H9 (cell line): ENCODE results near the gene OR51A4. TPM values are rescaled to one million over a fixed set of nuclear protein-coding genes. Genes with fewer than 3 reads are reported as not detected.

Experiments used
- DNase-seq: peaks from one replicate; pipeline ENCODE4 v3.0.0-alpha.2; 2017
- H2AFZ ChIP-seq: one replicate; pipeline ENCODE4 v1.6.1; 2013; ENCODE audit warnings: mild to moderate bottlenecking, low read length, control low read depth, moderate library complexity
- H2AK5ac ChIP-seq: 2 replicates; pipeline ENCODE4 v1.6.1; 2013; ENCODE audit warnings: low read length, control low read depth, mixed read lengths; ENCODE audit not compliant: insufficient read length
- H2BK120ac ChIP-seq: one replicate; pipeline ENCODE4 v1.6.1; 2013; ENCODE audit warnings: low read depth, mild to moderate bottlenecking, low read length, control low read depth, inconsistent platforms; ENCODE audit not compliant: poor library complexity, severe bottlenecking
- H2BK12ac ChIP-seq: 2 replicates; pipeline ENCODE4 v1.6.1; 2013; ENCODE audit warnings: low read length, control low read depth, mixed read lengths, low read depth; ENCODE audit not compliant: insufficient read length
- H2BK15ac ChIP-seq: 2 replicates; pipeline ENCODE4 v1.6.1; 2013; ENCODE audit warnings: low read depth, low read length, control low read depth
- H2BK20ac ChIP-seq: one replicate; pipeline ENCODE4 v1.6.1; 2013; ENCODE audit warnings: low read depth, mild to moderate bottlenecking, low read length, control low read depth, inconsistent platforms; ENCODE audit not compliant: poor library complexity, severe bottlenecking
- H2BK5ac ChIP-seq: 2 replicates; pipeline ENCODE4 v1.6.1; 2013; ENCODE audit warnings: low read length, control low read depth, mixed read lengths; ENCODE audit not compliant: insufficient read length
- H3K14ac ChIP-seq: 2 replicates; pipeline ENCODE4 v1.6.1; 2013; ENCODE audit warnings: low read length, control low read depth; ENCODE audit not compliant: insufficient read depth
- H3K18ac ChIP-seq: 2 replicates; pipeline ENCODE4 v1.6.1; 2013; ENCODE audit warnings: low read depth, mild to moderate bottlenecking, mixed read lengths, low read length, control low read depth; ENCODE audit not compliant: insufficient read length
- H3K23ac ChIP-seq: 2 replicates; pipeline ENCODE4 v1.6.1; 2013; ENCODE audit warnings: low read length, control low read depth, mixed read lengths, low read depth; ENCODE audit not compliant: insufficient read length
- H3K23me2 ChIP-seq: 2 replicates; pipeline ENCODE4 v1.6.1; 2013; ENCODE audit warnings: low read depth, mild to moderate bottlenecking, mixed read lengths, low read length, control low read depth; ENCODE audit not compliant: insufficient read length, poor library complexity, severe bottlenecking
- H3K27ac ChIP-seq: 2 replicates; pipeline ENCODE4 v1.5.1; 2013; ENCODE audit warnings: low read length, control low read depth, mixed read lengths, low read depth; ENCODE audit not compliant: insufficient read length
- H3K27me3 ChIP-seq: 2 replicates; pipeline ENCODE4 v1.6.1; 2013; ENCODE audit warnings: low read length, control low read depth, inconsistent platforms; ENCODE audit not compliant: insufficient read depth
- H3K4ac ChIP-seq: 2 replicates; pipeline ENCODE4 v1.6.1; 2013; ENCODE audit warnings: low read depth, mild to moderate bottlenecking, control low read depth, inconsistent platforms, low read length, moderate library complexity
- H3K4me1 ChIP-seq: 2 replicates; pipeline ENCODE4 v1.6.1; 2013; ENCODE audit warnings: low read length, control low read depth, inconsistent platforms; ENCODE audit not compliant: insufficient read depth
- H3K4me2 ChIP-seq: 2 replicates; pipeline ENCODE4 v1.6.1; 2013; ENCODE audit warnings: low read length, control low read depth, mixed read lengths; ENCODE audit not compliant: insufficient read length, insufficient read depth
- H3K56ac ChIP-seq: 2 replicates; pipeline ENCODE4 v1.6.1; 2013; ENCODE audit warnings: low read depth, mild to moderate bottlenecking, mixed read lengths, low read length, control low read depth; ENCODE audit not compliant: insufficient read length
- H3K79me1 ChIP-seq: 2 replicates; pipeline ENCODE4 v1.6.1; 2013; ENCODE audit warnings: low read depth, mild to moderate bottlenecking, moderate library complexity, low read length, control low read depth, inconsistent platforms; ENCODE audit not compliant: insufficient read depth, poor library complexity, severe bottlenecking
- H3K79me2 ChIP-seq: 2 replicates; pipeline ENCODE4 v1.6.1; 2013; ENCODE audit warnings: low read length, control low read depth, inconsistent platforms; ENCODE audit not compliant: insufficient read depth
- H3K9ac ChIP-seq: 2 replicates; pipeline ENCODE4 v1.6.1; 2013; ENCODE audit warnings: low read length, control low read depth, mixed read lengths; ENCODE audit not compliant: insufficient read length; ENCODE audit errors: extremely low read depth
- H3K9me3 ChIP-seq: one replicate; pipeline ENCODE4 v1.6.1; 2013; ENCODE audit warnings: low read depth, low read length, inconsistent platforms; ENCODE audit not compliant: control insufficient read depth
- H3T11ph ChIP-seq: one replicate; pipeline ENCODE4 v1.6.1; 2013; ENCODE audit warnings: mild to moderate bottlenecking, low read length, control low read depth, inconsistent platforms
- H4K20me1 ChIP-seq: one replicate; pipeline ENCODE4 v1.6.1; 2013; ENCODE audit not compliant: control insufficient read depth, insufficient read length, insufficient read depth
- H4K5ac ChIP-seq: 2 replicates; pipeline ENCODE4 v1.6.1; 2013; ENCODE audit warnings: low read depth, mild to moderate bottlenecking, mixed read lengths, low read length, control low read depth; ENCODE audit not compliant: insufficient read length
- H4K8ac ChIP-seq: replicated peaks from 2 replicates; pipeline ENCODE4 v1.6.1; 2013; ENCODE audit warnings: low read length, control low read depth, mixed read lengths, low read depth; ENCODE audit not compliant: insufficient read length
- H4K91ac ChIP-seq: 2 replicates; pipeline ENCODE4 v1.6.1; 2013; ENCODE audit warnings: low read depth, mild to moderate bottlenecking, moderate library complexity, mixed read lengths, low read length, control low read depth; ENCODE audit not compliant: insufficient read length
- H3K27ac Mint-ChIP-seq, 3 experiments: 2 replicates in 2 of 3; 3 replicates in 1 of 3; pipeline ENCODE4 v1.8.0; 2020 to 2021; ENCODE audit warnings: mixed read lengths in 3 of 3, mild to moderate bottlenecking in 1 of 3, moderate library complexity in 1 of 3
- H3K27me3 Mint-ChIP-seq: 2 replicates; pipeline ENCODE4 v1.8.0; 2021; ENCODE audit warnings: low read depth, mild to moderate bottlenecking, moderate library complexity, mixed read lengths
- H3K36me3 Mint-ChIP-seq, 3 experiments: 2 replicates in 2 of 3; 3 replicates in 1 of 3; pipeline ENCODE4 v1.8.0; 2020 to 2021; ENCODE audit warnings: low read depth in 3 of 3, mixed read lengths in 3 of 3; ENCODE audit not compliant: insufficient read depth in 1 of 3
- H3K4me1 Mint-ChIP-seq, 2 experiments: 2 replicates each; pipeline ENCODE4 v1.8.0; 2020; ENCODE audit warnings: mixed read lengths in 2 of 2
- H3K4me3 Mint-ChIP-seq, 2 experiments: 2 replicates in 1 of 2; 3 replicates in 1 of 2; pipeline ENCODE4 v1.8.0; 2020 to 2021; ENCODE audit warnings: mild to moderate bottlenecking in 2 of 2, mixed read lengths in 2 of 2, moderate library complexity in 1 of 2
- H3K9me3 Mint-ChIP-seq, 2 experiments: 2 replicates in 1 of 2; 3 replicates in 1 of 2; pipeline ENCODE4 v1.8.0; 2020; ENCODE audit warnings: mild to moderate bottlenecking in 2 of 2, mixed read lengths in 2 of 2, moderate library complexity in 1 of 2
- CTCF ChIP-seq: fragments of 200-600 bp; sonication (generic); conservative IDR thresholded peaks from 3 replicates; pipeline ENCODE4 v1.8.0; 2021; ENCODE audit warnings: antibody characterized with exemption, mild to moderate bottlenecking
- WGBS: extraction: QIAGEN DNeasy Blood & Tissue Kit; methylation state at CpG from one replicate; pipeline ENCODE4 v1.1.7; 2013; ENCODE audit warnings: missing lambda C conversion rate, low lambda C conversion rate, mixed read lengths; ENCODE audit not compliant: insufficient read length; ENCODE audit errors: extremely low coverage; 5-methylcytosine and 5-hydroxymethylcytosine counted together
- total RNA-seq: library from RNA; stranded (reverse); gene quantifications from 2 replicates; pipeline ENCODE4 v1.2.1, GENCODE V29; 2021

OR51A4 gene
- total RNA-seq, 1 experiment from 2014 or later = not detected

DNA sequence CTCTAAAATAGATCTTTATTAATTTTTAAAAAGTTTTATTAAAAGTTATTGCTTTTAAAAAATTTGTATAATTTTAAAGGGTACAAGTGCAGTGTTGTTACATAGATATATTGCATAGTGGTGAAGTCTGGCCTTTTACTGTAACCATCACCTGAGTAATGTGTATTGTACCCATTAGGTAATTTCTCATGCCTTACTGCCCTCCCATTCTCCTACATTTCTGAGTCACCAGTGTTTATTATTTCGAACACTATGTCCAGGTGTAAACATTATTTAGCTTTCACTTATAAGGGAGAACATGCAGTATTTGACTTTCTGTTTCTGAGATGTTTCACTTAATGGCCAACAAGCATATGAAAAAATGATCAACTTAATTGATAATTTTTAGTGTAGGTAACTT is 25.6 kb downstream of the OR51A4 start:
- Histone ChIP-seq H3K14ac (no peak overlapping the region), H3K4me2 (no peak overlapping the region), H4K20me1 (no peaks in the 10 kb centered on the region), H2AFZ (no peak overlapping the region), H4K91ac (no peak overlapping the region), H3K4me1 (no peaks in the 10 kb centered on the region), H2BK20ac (no peak overlapping the region), H4K8ac (no peak overlapping the region), H2BK12ac (no peak overlapping the region), H3K56ac (no peak overlapping the region), H3K18ac (no peak overlapping the region), H2AK5ac (no peak overlapping the region), H3K9ac (no peak overlapping the region), H3K79me1 (no peaks in the 10 kb centered on the region), H3K23me2 (no peaks in the 10 kb centered on the region), H4K5ac (no peak overlapping the region), H2BK5ac (no peak overlapping the region), H2BK120ac (no peak overlapping the region), H3K27me3 (no peaks in the 10 kb centered on the region), H3K23ac (no peak overlapping the region), H2BK15ac (no peak overlapping the region), H3K79me2 (no peaks in the 10 kb centered on the region), H3K9me3 (no peaks in the 10 kb centered on the region), H3T11ph (no peak overlapping the region), H3K27ac (no peak overlapping the region), H3K4ac (no peak overlapping the region)
- Mint-ChIP-seq H3K36me3 (no peaks in the 10 kb centered on the region), H3K27me3 (no peaks in the 10 kb centered on the region; the same call in 1 of the 2 replicates), H3K4me1 (no peaks in the 10 kb centered on the region), H3K27ac (no peak overlapping the region), H3K9me3 (no peaks in the 10 kb centered on the region), H3K4me3 (no peak overlapping the region)
- no CpG with 5 or more reads among the region's 1 CpG for WGBS
- TF ChIP-seq CTCF = no peak
- DNase-seq = no peak
